Esophagus squamous epithelium (tissue), 4 donors: ENCODE results near the gene ODC1.

Experiments
- CTCF ChIP-seq, 6 experiments: fragments of 450-650 bp in 4 of 6; fragments of 200-600 bp in 2 of 6; sonication (generic) in 2 of 6; IDR thresholded peaks; one replicate each; pipeline ENCODE4 v1.5.1; 2016 to 2019; ENCODE audit warnings: antibody characterized with exemption in 6 of 6, mild to moderate bottlenecking in 4 of 6, moderate library complexity in 4 of 6
- POLR2A ChIP-seq, 4 donors: fragments of 450-650 bp; IDR thresholded peaks; one replicate each; pipeline ENCODE4 v1.6.1; 2017; ENCODE audit warnings: antibody characterized with exemption in 4 of 4, mild to moderate bottlenecking in 4 of 4, moderate library complexity in 3 of 4

- TF ChIP-seq POLR2A (IDR thresholded peaks at IDR 0.05) (no peak), CTCF (IDR thresholded peaks at IDR 0.05) (no peak)
Measured at GRCh38 chr2:10440736-10441135, 7.4 kb downstream of the ODC1 start.
